HAP-1 (cell line): Measurements from ENCODE around the gene POT1.

Experiments used
- DNase-seq, 2 experiments: peaks; one replicate each; pipeline ENCODE4 v3.0.0-alpha.2; 2016 to 2020; ENCODE audit warnings: low spot score in 2 of 2
- H3K27me3 ChIP-seq: fragments of 250-450 bp; sonication (Bioruptor Pico); 2 replicates; pipeline ENCODE4 v1.5.1; 2020; ENCODE audit warnings: low read depth, mild to moderate bottlenecking, moderate library complexity
- H3K36me3 ChIP-seq: fragments of 250-450 bp; sonication (Bioruptor Pico); replicated peaks from 2 replicates; pipeline ENCODE4 v1.5.1; 2020; ENCODE audit warnings: mild to moderate bottlenecking
- H3K4me1 ChIP-seq: fragments of 250-450 bp; sonication (Bioruptor Pico); 2 replicates; pipeline ENCODE4 v1.5.1; 2020; ENCODE audit warnings: mild to moderate bottlenecking
- H3K4me3 ChIP-seq: fragments of 250-450 bp; sonication (Bioruptor Pico); 2 replicates; pipeline ENCODE4 v1.5.1; 2020; ENCODE audit warnings: mild to moderate bottlenecking, moderate library complexity
- H3K9me3 ChIP-seq: fragments of 250-450 bp; sonication (Bioruptor Pico); 2 replicates; pipeline ENCODE4 v1.5.1; 2020; ENCODE audit warnings: mild to moderate bottlenecking, moderate library complexity
- in situ Hi-C: fragments of 300-500 bp; cut with MboI; formaldehyde crosslinking; loops from 3 replicates; pipeline ENCODE4 v1.14.3; 2020; ENCODE audit warnings: low sequenced_read_pairs, inconsistent platforms, mixed read lengths

The POT1 gene

GRCh38 chr7:124893140-124893827 lies 36.3 kb downstream of the POT1 start:
- no peaks in the 10 kb centered on the region for H3K27me3 ChIP-seq
- H3K9me3 ChIP-seq: no peaks in the 10 kb centered on the region
- no peak for DNase-seq
- no peaks in the 10 kb centered on the region for H3K4me1 ChIP-seq
- H3K36me3 ChIP-seq: peaks cover 13% of the 10 kb centered on the region
- in situ Hi-C loops: no loop called here
- H3K4me3 ChIP-seq: no peak overlapping the region

GRCh38 chr7:124887247-124887646 lies 42.4 kb downstream of the POT1 start:
- no peaks in the 10 kb centered on the region for H3K27me3 ChIP-seq
- no peak for DNase-seq
- in situ Hi-C loops: no loop called here
- no peaks in the 10 kb centered on the region for H3K9me3 ChIP-seq
- H3K36me3 ChIP-seq: peaks cover 13% of the 10 kb centered on the region
- no peak overlapping the region for H3K4me3 ChIP-seq
- H3K4me1 ChIP-seq: no peaks in the 10 kb centered on the region

- in situ Hi-C loops: no loop called here
- Histone ChIP-seq H3K27me3 (no peaks in the 10 kb centered on the region), H3K4me1 (no peaks in the 10 kb centered on the region), H3K4me3 (no peak overlapping the region), H3K9me3 (no peaks in the 10 kb centered on the region), H3K36me3 (no peaks in the 10 kb centered on the region)
- no peak for DNase-seq
Measured at GRCh38 chr7:124881981-124882380, 47.6 kb downstream of the POT1 start.

GRCh38 chr7:124879771-124880170 lies 49.9 kb downstream of the POT1 start:
- DNase-seq: no peak
- in situ Hi-C loops: no loop called here
- no peak overlapping the region for H3K4me3 ChIP-seq

GRCh38 chr7:124879103-124879502 lies 50.5 kb downstream of the POT1 start:
- Histone ChIP-seq H3K4me1 (no peaks in the 10 kb centered on the region), H3K9me3 (no peaks in the 10 kb centered on the region), H3K4me3 (no peak overlapping the region), H3K36me3 (no peaks in the 10 kb centered on the region), H3K27me3 (no peaks in the 10 kb centered on the region)
- no peak for DNase-seq
- in situ Hi-C loops: no loop called here

More at GRCh38 chr7:124879771-124880170, 49.9 kb downstream of the POT1 start:
- no peaks in the 10 kb centered on the region for H3K4me1 ChIP-seq
- H3K36me3 ChIP-seq: no peaks in the 10 kb centered on the region
- H3K27me3 ChIP-seq: no peaks in the 10 kb centered on the region
- H3K9me3 ChIP-seq: no peaks in the 10 kb centered on the region

GRCh38 chr7:124874644-124875163 lies 54.9 kb downstream of the POT1 start:
- no peak overlapping the region for H3K4me3 ChIP-seq
- no peak for DNase-seq
- no peaks in the 10 kb centered on the region for H3K9me3 ChIP-seq
- H3K4me1 ChIP-seq: no peaks in the 10 kb centered on the region
- H3K27me3 ChIP-seq: no peaks in the 10 kb centered on the region
- in situ Hi-C loops: no loop called here
- no peaks in the 10 kb centered on the region for H3K36me3 ChIP-seq

- no peak for DNase-seq
- H3K4me3 ChIP-seq: no peak overlapping the region
- no peaks in the 10 kb centered on the region for H3K27me3 ChIP-seq
- peaks cover 5% of the 10 kb centered on the region for H3K4me1 ChIP-seq
- in situ Hi-C loops: no loop called here
- H3K9me3 ChIP-seq: no peaks in the 10 kb centered on the region
- H3K36me3 ChIP-seq: peaks cover 9% of the 10 kb centered on the region
Measured at GRCh38 chr7:124857672-124858235, 71.9 kb downstream of the POT1 start.

- peak in 1 of 2 experiments; percentile 53 for DNase-seq
- no peaks in the 10 kb centered on the region for H3K27me3 ChIP-seq
- no peaks in the 10 kb centered on the region for H3K9me3 ChIP-seq
- H3K4me3 ChIP-seq: no peak overlapping the region
- in situ Hi-C loops: no loop called here
- peaks cover 6% of the 10 kb centered on the region; the same call in 1 of the 2 replicates for H3K36me3 ChIP-seq
- no peaks in the 10 kb centered on the region; the same call in 1 of the 2 replicates for H3K4me1 ChIP-seq
Measured at GRCh38 chr7:124856299-124856888, 73.2 kb downstream of the POT1 start.

GRCh38 chr7:124843336-124843735 lies 86.3 kb downstream of the POT1 start:
- no peaks in the 10 kb centered on the region; the same call in 1 of the 2 replicates for H3K36me3 ChIP-seq
- H3K9me3 ChIP-seq: no peaks in the 10 kb centered on the region
- DNase-seq: no peak
- no peaks in the 10 kb centered on the region for H3K4me1 ChIP-seq
- H3K4me3 ChIP-seq: no peak overlapping the region
- H3K27me3 ChIP-seq: no peaks in the 10 kb centered on the region
- in situ Hi-C loops: no loop called here

GRCh38 chr7:124840435-124840834 lies 89.2 kb downstream of the POT1 start:
- no peak overlapping the region for H3K4me3 ChIP-seq
- H3K27me3 ChIP-seq: no peaks in the 10 kb centered on the region
- DNase-seq: peak in 1 of 2 experiments; percentile 7
- H3K36me3 ChIP-seq: 0 out of 2 replicates have a peak, but pooled peaks cover 3% of the 10 kb centered on the region
- in situ Hi-C loops: no loop called here
- H3K9me3 ChIP-seq: no peaks in the 10 kb centered on the region
- H3K4me1 ChIP-seq: no peaks in the 10 kb centered on the region

- in situ Hi-C loops: no loop called here
- Histone ChIP-seq H3K27me3 (no peaks in the 10 kb centered on the region), H3K9me3 (no peaks in the 10 kb centered on the region), H3K4me3 (no peak overlapping the region), H3K4me1 (no peaks in the 10 kb centered on the region), H3K36me3 (0 out of 2 replicates have a peak, but pooled peaks cover 5% of the 10 kb centered on the region)
- no peak for DNase-seq
Measured at GRCh38 chr7:124839687-124840086, 89.9 kb downstream of the POT1 start.

GRCh38 chr7:124836173-124836572 lies 93.5 kb downstream of the POT1 start:
- Histone ChIP-seq H3K4me3 (no peak overlapping the region), H3K9me3 (no peaks in the 10 kb centered on the region), H3K36me3 (0 out of 2 replicates have a peak, but pooled peaks cover 7% of the 10 kb centered on the region), H3K4me1 (peaks cover 3% of the 10 kb centered on the region; the same call in 1 of the 2 replicates), H3K27me3 (no peaks in the 10 kb centered on the region)
- no peak for DNase-seq
- in situ Hi-C loops: no loop called here

- no peaks in the 10 kb centered on the region for H3K27me3 ChIP-seq
- no peaks in the 10 kb centered on the region for H3K9me3 ChIP-seq
- no peak for DNase-seq
- no peaks in the 10 kb centered on the region for H3K36me3 ChIP-seq
- H3K4me3 ChIP-seq: no peak overlapping the region
- H3K4me1 ChIP-seq: no peaks in the 10 kb centered on the region
- in situ Hi-C loops: no loop called here
Measured at GRCh38 chr7:124818807-124819206, 110.8 kb downstream of the POT1 start.
